ENCODE results near the gene OR8B4. TPM values are rescaled to one million over a fixed set of nuclear protein-coding genes. Genes with fewer than 3 reads are reported as not detected.
"Not testable (repeated sequence)": the region's sequence is repeated elsewhere in the genome, so short reads cannot be mapped to it uniquely, and the experiment has no call there.

OR8B4 gene
- total and polyA plus RNA-seq, 2 donors (not counting 1 experiment from before 2014, with no cell fraction given): not detected

- CTCF ChIA-PET: no interaction called here
- Mint-ChIP-seq H3K27me3 (peaks cover 4% of the 10 kb centered on the region), H3K4me3 (no peak overlapping the region), H3K9me3 (ENCODE audit: insufficient read depth) (no peaks in the 10 kb centered on the region), H3K4me1 (no peaks in the 10 kb centered on the region), H3K27ac (no peak overlapping the region)
- Histone ChIP-seq H3K4me1 (ENCODE audit: control insufficient read depth in 2 of 2, insufficient read depth in 2 of 2, low read length in 2 of 2) (no peaks in the 10 kb centered on the region), H3K79me2 (ENCODE audit: control insufficient read depth, insufficient read depth, low read length) (no peaks in the 10 kb centered on the region), H3K27me3 (replicated peaks in 1 of 4; ENCODE audit: control extremely low read depth in 1 of 4, control insufficient read depth in 3 of 4, insufficient read depth in 4 of 4, low read length in 3 of 4) (no peaks in the 10 kb centered on the region), H3K27ac (ENCODE audit: low read length in 2 of 2) (no peak overlapping the region), H3K9me3 (ENCODE audit: control extremely low read depth in 1 of 3, control insufficient read depth in 2 of 3, insufficient read depth in 1 of 3, low read length in 2 of 3) (peaks cover 0 to 6% (median 0%) of the 10 kb centered on the region in 3 donors), H3K9ac (ENCODE audit: low read length) (no peak overlapping the region), H2AFZ (ENCODE audit: insufficient read depth, low read depth, low read length, poor library complexity, severe bottlenecking) (no peak overlapping the region), H3K4me2 (replicated peaks; ENCODE audit: low read depth, low read length, poor library complexity, severe bottlenecking) (no peak overlapping the region), H3K4me3 (ENCODE audit: control extremely low read depth in 1 of 5, extremely low read depth in 1 of 5, insufficient read depth in 1 of 5, low read depth in 2 of 5, low read length in 4 of 5) (no peak overlapping the region), H4K20me1 (ENCODE audit: control insufficient read depth, insufficient read depth, low read length, poor library complexity, severe bottlenecking) (no peaks in the 10 kb centered on the region), H3K36me3 (replicated peaks in 1 of 2; ENCODE audit: control extremely low read depth in 1 of 2, control insufficient read depth in 1 of 2, extremely low read depth in 1 of 2, insufficient read depth in 2 of 2, low read length in 1 of 2) (no peaks in the 10 kb centered on the region)
- intact Hi-C loops (cut with micrococcal nuclease): no loop called here
- ATAC-seq (ENCODE audit: low read depth) (no peak), DNase-seq (no peak)
- TF ChIP-seq EZH2 (IDR thresholded peaks at IDR 0.05; ENCODE audit: borderline replicate concordance, insufficient read depth, low read depth, low read length, poor library complexity, severe bottlenecking): no peak
- no peak for TF ChIP-seq CTCF (IDR thresholded peaks at IDR 0.05)
- 60% methylated on average over 1 of the region's 1 CpG for WGBS (ENCODE audit: insufficient coverage)
- POLR2A ChIA-PET: no interaction called here
These were observed 35.8 kb upstream of the OR8B4 start for GRCh38 chr11:124460459-124460858.

- H3K27ac ChIP-seq (ENCODE audit: low read length in 2 of 2); H3K36me3 ChIP-seq (replicated peaks in 1 of 2; ENCODE audit: control extremely low read depth in 1 of 2, control insufficient read depth in 1 of 2, extremely low read depth in 1 of 2, insufficient read depth in 2 of 2, low read length in 1 of 2); H4K20me1 ChIP-seq (ENCODE audit: control insufficient read depth, insufficient read depth, low read length, poor library complexity, severe bottlenecking); H3K4me3 Mint-ChIP-seq; H3K9me3 Mint-ChIP-seq (ENCODE audit: insufficient read depth); DNase-seq; H3K9ac ChIP-seq (ENCODE audit: low read length); H3K27me3 Mint-ChIP-seq; H2AFZ ChIP-seq (ENCODE audit: insufficient read depth, low read depth, low read length, poor library complexity, severe bottlenecking); ATAC-seq (ENCODE audit: low read depth); H3K79me2 ChIP-seq (ENCODE audit: control insufficient read depth, insufficient read depth, low read length); H3K4me2 ChIP-seq (replicated peaks; ENCODE audit: low read depth, low read length, poor library complexity, severe bottlenecking); H3K4me1 Mint-ChIP-seq; POLR2A ChIA-PET; H3K4me1 ChIP-seq (ENCODE audit: control insufficient read depth in 2 of 2, insufficient read depth in 2 of 2, low read length in 2 of 2); H3K27me3 ChIP-seq (replicated peaks in 1 of 4; ENCODE audit: control extremely low read depth in 1 of 4, control insufficient read depth in 3 of 4, insufficient read depth in 4 of 4, low read length in 3 of 4); H3K9me3 ChIP-seq (ENCODE audit: control extremely low read depth in 1 of 3, control insufficient read depth in 2 of 3, insufficient read depth in 1 of 3, low read length in 2 of 3); intact Hi-C loops (cut with micrococcal nuclease); CTCF ChIA-PET; H3K4me3 ChIP-seq (ENCODE audit: control extremely low read depth in 1 of 5, extremely low read depth in 1 of 5, insufficient read depth in 1 of 5, low read depth in 2 of 5, low read length in 4 of 5); H3K27ac Mint-ChIP-seq: not testable (repeated sequence)
- 91% methylated on average over 7 of the region's 7 CpGs for WGBS (ENCODE audit: insufficient coverage)
These were observed 34.7 kb upstream of the OR8B4 start for GRCh38 chr11:124459379-124459778.

Measured in B cell (primary cell).